Measurements from ENCODE around the gene SH3YL1.
A peak's percentile ranks its signal among the peaks of the same experiment; 100 is the strongest.

SH3YL1 gene

GRCh38 chr2:281381-281780 lies 17.5 kb upstream of the SH3YL1 start:
- no peak for DNase-seq

- DNase-seq: no peak
Measured at GRCh38 chr2:280650-281110, 16.8 kb upstream of the SH3YL1 start.

- no peak for DNase-seq
Measured at GRCh38 chr2:279956-280649, 16.3 kb upstream of the SH3YL1 start.

GRCh38 chr2:279366-279765 lies 15.5 kb upstream of the SH3YL1 start:
- DNase-seq: no peak

GRCh38 chr2:278927-279320 lies 15.1 kb upstream of the SH3YL1 start:
- no peak for DNase-seq

GRCh38 chr2:278312-278926 lies 14.6 kb upstream of the SH3YL1 start:
- DNase-seq: no peak

GRCh38 chr2:275466-275865 lies 11.6 kb upstream of the SH3YL1 start:
- no peak for DNase-seq

- no peak for DNase-seq
Measured at GRCh38 chr2:274503-274902, 10.7 kb upstream of the SH3YL1 start.

GRCh38 chr2:273333-273732 lies 9.5 kb upstream of the SH3YL1 start:
- DNase-seq: peak; percentile 59 to 82

GRCh38 chr2:271917-272316 lies 8.1 kb upstream of the SH3YL1 start:
- no peak for DNase-seq

GRCh38 chr2:270861-271260 lies 7.0 kb upstream of the SH3YL1 start:
- no peak for DNase-seq

GRCh38 chr2:269356-270030 lies 5.7 kb upstream of the SH3YL1 start:
- DNase-seq: no peak

- DNase-seq: no peak
Measured at GRCh38 chr2:268323-268722, 4.5 kb upstream of the SH3YL1 start.

GRCh38 chr2:264493-265468 lies 949 bp upstream of the SH3YL1 start, which contains the start of gene ACP1:
Gene ACP1 (plus strand): TSS chr2:264947. CDS start chr2:264965, 18 bp downstream.
- DNase-seq: peak; percentile 97 to 98

GRCh38 chr2:263022-263738 lies 652 bp downstream of the SH3YL1 start:
- no peak for DNase-seq

GRCh38 chr2:262117-262516 lies 1.7 kb downstream of the SH3YL1 start:
- DNase-seq: no peak

- no peak for DNase-seq
Measured at GRCh38 chr2:260507-261161, 3.2 kb downstream of the SH3YL1 start.

- no peak for DNase-seq
Measured at GRCh38 chr2:259789-260331, 4.0 kb downstream of the SH3YL1 start.

- DNase-seq: no peak
Measured at GRCh38 chr2:258933-259332, 4.9 kb downstream of the SH3YL1 start.

GRCh38 chr2:257842-258241 lies 6.0 kb downstream of the SH3YL1 start:
- no peak for DNase-seq

- DNase-seq: no peak
Measured at GRCh38 chr2:257429-257828, 6.4 kb downstream of the SH3YL1 start.

Measured in NCI-H2081 (cell line).